SJCRH30 (cell line): ENCODE measurements around the gene HENMT1. TPM values are rescaled to one million over a fixed set of nuclear protein-coding genes. Genes with fewer than 3 reads are reported as not detected.
"Not testable (repeated sequence)": the region's sequence is repeated elsewhere in the genome, so short reads cannot be mapped to it uniquely, and the experiment has no call there.

Source experiments
- DNase-seq, 2 experiments: peaks; one replicate each; pipeline ENCODE4 v3.0.0-alpha.2; 2015 to 2020
- H3K27ac ChIP-seq: fragments of 250-450 bp; sonication (Bioruptor Pico); 2 replicates; pipeline ENCODE4 v1.5.1; 2020; ENCODE audit warnings: mild to moderate bottlenecking, moderate library complexity
- H3K27me3 ChIP-seq: fragments of 250-450 bp; sonication (Bioruptor Pico); 2 replicates; pipeline ENCODE4 v1.5.1; 2020; ENCODE audit warnings: mild to moderate bottlenecking, moderate library complexity
- H3K36me3 ChIP-seq: fragments of 250-450 bp; sonication (Bioruptor Pico); 2 replicates; pipeline ENCODE4 v1.5.1; 2020; ENCODE audit warnings: mild to moderate bottlenecking, moderate library complexity
- H3K4me1 ChIP-seq: fragments of 250-450 bp; sonication (Bioruptor Pico); 2 replicates; pipeline ENCODE4 v1.5.1; 2020; ENCODE audit warnings: mild to moderate bottlenecking, moderate library complexity
- H3K4me3 ChIP-seq: fragments of 250-450 bp; sonication (Bioruptor Pico); 2 replicates; pipeline ENCODE4 v1.5.1; 2020; ENCODE audit warnings: mild to moderate bottlenecking, moderate library complexity
- H3K9me3 ChIP-seq: fragments of 250-450 bp; sonication (Bioruptor Pico); replicated peaks from 2 replicates; pipeline ENCODE4 v1.5.1; 2020; ENCODE audit warnings: mild to moderate bottlenecking, moderate library complexity
- total RNA-seq: library from RNA; depleted of rRNA; stranded (reverse); fragments of >200 nt; shearing (Covaris generic); gene quantifications from 2 replicates; pipeline ENCODE4 v1.2.3, GENCODE V29; 2014

HENMT1 gene
- total RNA-seq, 1 experiment from 2014 or later = not detected

GRCh38 chr1:108657356-108658080 is 3.4 kb downstream of the HENMT1 start:
- Histone ChIP-seq H3K4me1 (no peaks in the 10 kb centered on the region), H3K9me3 (no peaks in the 10 kb centered on the region), H3K27ac (no peak overlapping the region), H3K27me3 (no peaks in the 10 kb centered on the region), H3K36me3 (0 out of 2 replicates have a peak, but pooled peaks cover 2% of the 10 kb centered on the region), H3K4me3 (no peak overlapping the region)
- no peak for DNase-seq

DNA sequence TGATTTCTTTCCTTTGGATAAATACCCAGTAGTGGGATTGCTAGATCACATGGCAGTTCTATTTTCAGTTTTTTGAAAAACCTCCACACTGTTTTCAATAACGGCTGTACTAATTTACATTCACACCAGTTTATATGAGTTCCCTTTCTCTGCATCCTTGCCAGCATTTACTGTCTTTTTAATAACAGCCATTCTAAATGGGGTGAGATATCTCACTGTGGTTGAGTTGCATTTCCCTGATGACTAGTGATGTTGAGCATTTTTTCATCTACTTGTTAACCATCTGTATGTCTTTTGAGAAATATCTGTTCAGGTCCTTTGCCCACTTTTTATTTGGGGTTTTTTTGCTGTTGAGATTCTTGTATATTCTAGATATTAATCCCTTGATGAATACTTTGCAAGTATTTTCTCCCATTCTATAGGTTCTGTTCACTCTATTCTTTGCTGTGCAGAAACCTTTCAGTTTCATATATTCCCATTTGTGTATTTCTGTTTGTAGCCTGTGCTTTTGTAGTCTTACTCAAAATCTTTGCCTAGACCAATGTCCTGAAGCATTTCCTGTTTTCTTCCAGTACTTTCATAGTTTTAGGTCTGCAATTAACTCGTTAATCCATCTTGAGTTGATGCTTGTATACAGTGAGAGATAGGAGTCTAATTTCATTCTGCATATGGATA is 7.3 kb downstream of the HENMT1 start:
- Histone ChIP-seq H3K36me3 (0 out of 2 replicates have a peak, but pooled peaks cover 2% of the 10 kb centered on the region), H3K4me3 (no peak overlapping the region), H3K4me1 (no peaks in the 10 kb centered on the region), H3K27me3 (no peaks in the 10 kb centered on the region; the same call in 1 of the 2 replicates), H3K27ac (no peak overlapping the region), H3K9me3 (no peaks in the 10 kb centered on the region)
- no peak for DNase-seq

DNA sequence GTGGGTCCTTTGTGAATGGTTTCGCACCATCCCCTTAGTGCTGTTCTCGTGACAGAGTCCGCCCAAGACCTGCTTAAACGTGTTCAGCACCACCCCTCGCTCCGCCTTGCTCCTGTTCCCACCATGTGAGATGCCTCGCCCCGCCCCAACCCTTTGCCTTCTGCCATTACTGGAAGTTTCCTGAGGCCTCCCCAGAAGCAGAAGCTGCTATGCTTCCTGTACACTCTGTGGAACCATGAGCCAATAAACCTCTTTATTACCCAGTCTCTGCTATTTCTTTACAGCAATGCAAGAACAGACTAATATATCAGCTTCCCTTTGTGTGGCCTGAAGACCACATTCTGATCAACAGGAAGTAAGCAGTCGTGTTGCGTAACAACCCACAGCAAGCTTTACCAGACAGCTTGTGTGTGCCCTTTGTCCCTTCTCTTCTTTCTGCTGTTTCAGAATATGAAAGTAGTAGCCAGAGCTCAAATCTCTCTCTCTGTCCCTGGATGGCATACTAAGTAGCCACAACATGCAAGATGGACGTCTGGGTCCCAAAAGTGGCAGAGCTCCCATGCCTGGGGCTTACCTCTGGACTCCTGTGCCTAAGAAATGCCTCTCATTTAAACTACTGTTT is 14.1 kb downstream of the HENMT1 start:
- Histone ChIP-seq H3K4me1 (no peaks in the 10 kb centered on the region), H3K27me3 (no peaks in the 10 kb centered on the region; the same call in 1 of the 2 replicates), H3K4me3 (no peak overlapping the region), H3K9me3 (no peaks in the 10 kb centered on the region), H3K36me3 (no peaks in the 10 kb centered on the region), H3K27ac (no peak overlapping the region)
- DNase-seq = no peak

DNA sequence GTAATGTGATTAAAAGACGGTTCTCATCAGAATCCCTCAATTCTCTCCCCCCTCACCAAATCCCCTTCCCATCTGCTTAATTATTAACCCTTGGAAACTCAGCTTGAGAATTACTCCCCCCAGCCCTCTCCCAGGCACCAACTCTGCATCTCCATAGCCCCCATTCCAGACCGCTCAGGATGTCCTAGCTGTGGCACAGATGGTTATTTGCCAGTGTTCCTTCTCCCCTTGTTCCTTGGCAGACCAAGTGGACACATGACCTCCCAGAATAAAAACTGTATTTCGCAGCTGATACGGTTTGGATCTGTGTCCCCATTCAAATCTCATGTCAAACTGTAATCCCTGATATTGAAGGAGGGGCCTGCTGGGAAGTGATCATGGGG is 14.6 kb downstream of the HENMT1 start:
- Histone ChIP-seq H3K4me3 (no peak overlapping the region), H3K9me3 (no peaks in the 10 kb centered on the region), H3K4me1 (no peaks in the 10 kb centered on the region), H3K36me3 (no peaks in the 10 kb centered on the region), H3K27me3 (no peaks in the 10 kb centered on the region; the same call in 1 of the 2 replicates), H3K27ac (no peak overlapping the region)
- DNase-seq = no peak

- Histone ChIP-seq H3K27ac (no peak overlapping the region), H3K27me3 (no peaks in the 10 kb centered on the region; the same call in 1 of the 2 replicates), H3K9me3 (no peaks in the 10 kb centered on the region), H3K4me3 (no peak overlapping the region), H3K4me1 (no peaks in the 10 kb centered on the region), H3K36me3 (no peaks in the 10 kb centered on the region)
- no peak for DNase-seq
Observed at GRCh38 chr1:108645564-108646184, 15.2 kb downstream of the HENMT1 start.

GRCh38 chr1:108644984-108645383 is 15.9 kb downstream of the HENMT1 start:
- no peak overlapping the region for H3K4me3 ChIP-seq
- no peak overlapping the region for H3K27ac ChIP-seq
- no peaks in the 10 kb centered on the region for H3K4me1 ChIP-seq
- H3K36me3 ChIP-seq = no peaks in the 10 kb centered on the region
- H3K27me3 ChIP-seq = no peaks in the 10 kb centered on the region; the same call in 1 of the 2 replicates
- no peaks in the 10 kb centered on the region for H3K9me3 ChIP-seq
- no peak for DNase-seq

DNA sequence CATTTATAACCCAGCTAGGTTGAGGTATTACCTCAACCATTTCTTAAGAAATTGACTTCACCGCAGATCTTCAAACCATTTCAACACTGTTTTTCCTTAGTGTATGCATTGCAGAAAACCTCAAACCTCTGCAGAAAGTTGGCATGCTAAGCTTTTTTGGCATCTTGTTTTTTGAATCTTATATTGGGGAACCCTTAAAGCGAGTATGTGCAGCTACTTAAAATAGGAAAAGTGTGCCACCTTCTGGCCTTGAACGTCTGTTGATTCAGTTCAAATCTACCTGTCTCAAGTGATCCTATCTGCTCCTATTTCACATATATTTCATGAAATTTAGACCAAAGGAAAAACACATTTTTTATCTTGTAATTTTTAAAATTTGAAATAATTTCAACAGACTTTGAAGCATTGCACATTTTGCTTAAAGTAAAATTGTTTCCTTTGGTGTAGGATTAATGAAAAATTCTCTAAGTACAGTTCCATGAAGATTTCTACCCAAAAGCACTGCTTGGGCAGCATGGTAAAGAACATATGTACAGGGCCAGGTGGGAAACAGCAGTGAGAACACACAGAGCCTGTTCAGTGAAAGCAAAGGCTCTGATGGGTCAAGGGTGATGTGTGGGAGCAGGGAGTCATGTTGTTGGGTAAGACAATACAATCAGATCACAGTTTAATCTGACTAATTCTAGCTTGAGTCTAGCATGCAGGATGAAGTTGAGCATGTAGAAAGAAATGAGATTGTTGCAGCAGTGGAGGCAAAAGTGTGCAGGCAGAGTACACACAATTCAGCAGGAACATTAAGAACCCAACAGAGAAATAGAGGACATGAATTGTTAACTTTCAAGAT is 17.2 kb downstream of the HENMT1 start:
- H3K9me3 ChIP-seq = no peaks in the 10 kb centered on the region
- H3K36me3 ChIP-seq = no peaks in the 10 kb centered on the region
- H3K4me3 ChIP-seq = no peak overlapping the region
- no peaks in the 10 kb centered on the region for H3K4me1 ChIP-seq
- H3K27ac ChIP-seq = no peak overlapping the region
- peak; percentile 20 to 68 for DNase-seq
- H3K27me3 ChIP-seq = no peaks in the 10 kb centered on the region; the same call in 1 of the 2 replicates

- H3K36me3 ChIP-seq = not testable (repeated sequence)
Observed at GRCh38 chr1:108640863-108641262, 20.0 kb downstream of the HENMT1 start.

DNA sequence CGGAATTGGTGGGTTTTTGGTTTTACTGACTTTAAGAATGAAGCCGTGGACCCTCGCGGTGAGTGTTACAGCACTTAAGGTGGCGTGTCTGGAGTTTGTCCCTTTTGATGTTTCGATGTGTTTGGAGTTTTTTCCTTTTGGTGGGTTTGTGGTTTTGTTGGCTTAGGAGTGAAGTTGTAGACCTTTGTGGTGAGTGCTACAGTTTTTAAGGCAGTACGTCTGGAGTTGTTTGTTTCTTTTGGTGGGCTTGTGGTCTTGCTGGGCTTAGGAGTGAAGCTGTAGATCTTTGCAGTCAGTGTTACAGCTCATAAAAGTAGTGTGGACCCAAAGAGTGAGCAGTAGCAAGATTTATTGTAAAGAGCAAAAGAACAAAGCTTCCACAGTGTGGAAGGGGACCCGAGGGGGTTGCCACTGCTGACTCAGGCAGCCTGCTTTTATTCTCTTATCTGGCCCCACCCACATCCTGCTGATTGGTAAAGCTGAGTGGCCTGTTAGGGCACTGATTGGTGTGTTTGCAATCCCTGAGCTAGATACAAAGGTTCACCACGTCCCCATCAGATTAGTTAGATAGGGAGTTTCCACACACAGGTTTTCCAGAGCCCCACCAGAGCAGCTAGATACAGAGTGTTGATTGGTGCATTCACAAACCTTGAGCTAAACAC is 20.9 kb downstream of the HENMT1 start:
- H3K9me3 ChIP-seq = no peaks in the 10 kb centered on the region
- H3K36me3 ChIP-seq = no peaks in the 10 kb centered on the region
- no peak for DNase-seq
- no peak overlapping the region for H3K4me3 ChIP-seq
- no peaks in the 10 kb centered on the region for H3K27me3 ChIP-seq
- H3K4me1 ChIP-seq = no peaks in the 10 kb centered on the region
- no peak overlapping the region for H3K27ac ChIP-seq

More at GRCh38 chr1:108640863-108641262, 20.0 kb downstream of the HENMT1 start:
- H3K4me1 ChIP-seq, H3K9me3 ChIP-seq, H3K27ac ChIP-seq, DNase-seq, H3K4me3 ChIP-seq, H3K27me3 ChIP-seq: not testable (repeated sequence)

GRCh38 chr1:108636876-108637275 is 24.0 kb downstream of the HENMT1 start:
- Histone ChIP-seq H3K4me1 (no peaks in the 10 kb centered on the region), H3K4me3 (no peak overlapping the region), H3K27ac (no peak overlapping the region), H3K27me3 (no peaks in the 10 kb centered on the region), H3K36me3 (no peaks in the 10 kb centered on the region), H3K9me3 (no peaks in the 10 kb centered on the region)
- DNase-seq = no peak

- no peaks in the 10 kb centered on the region for H3K36me3 ChIP-seq
- no peak overlapping the region for H3K27ac ChIP-seq
- no peaks in the 10 kb centered on the region for H3K9me3 ChIP-seq
- H3K27me3 ChIP-seq = no peaks in the 10 kb centered on the region
- H3K4me1 ChIP-seq = no peaks in the 10 kb centered on the region
- DNase-seq = no peak
- H3K4me3 ChIP-seq = no peak overlapping the region
Observed at GRCh38 chr1:108634521-108634920, 26.4 kb downstream of the HENMT1 start.

DNA sequence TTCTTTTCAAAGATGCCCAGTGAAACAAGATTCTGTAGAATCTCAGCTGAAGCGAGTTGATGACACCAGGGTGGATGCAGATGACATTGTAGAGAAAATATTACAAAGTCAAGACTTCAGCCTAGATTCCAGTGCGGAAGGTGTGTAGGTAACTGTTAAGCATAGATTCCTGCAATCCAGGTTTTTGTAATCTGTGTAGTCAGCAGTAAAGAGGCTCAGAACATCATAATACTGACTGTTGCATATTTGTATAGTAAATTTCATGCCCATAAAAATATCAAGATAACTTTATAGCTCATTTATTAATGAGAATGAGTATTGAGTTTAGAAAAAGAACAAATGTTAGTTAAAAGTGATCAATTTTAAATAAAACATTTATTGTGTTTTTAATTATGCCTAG is 32.2 kb downstream of the HENMT1 start:
- H3K9me3 ChIP-seq = no peaks in the 10 kb centered on the region

GRCh38 chr1:108627951-108628350 is 32.9 kb downstream of the HENMT1 start:
- H3K4me1 ChIP-seq = no peaks in the 10 kb centered on the region
- H3K36me3 ChIP-seq = no peaks in the 10 kb centered on the region
- H3K27ac ChIP-seq = no peak overlapping the region
- H3K9me3 ChIP-seq = no peaks in the 10 kb centered on the region
- H3K27me3 ChIP-seq = no peaks in the 10 kb centered on the region
- DNase-seq = no peak
- no peak overlapping the region for H3K4me3 ChIP-seq

More for the DNA sequence above, 32.2 kb downstream of the HENMT1 start:
- DNase-seq = no peak
- Histone ChIP-seq H3K4me3 (no peak overlapping the region), H3K36me3 (no peaks in the 10 kb centered on the region), H3K27ac (no peak overlapping the region), H3K27me3 (no peaks in the 10 kb centered on the region), H3K4me1 (no peaks in the 10 kb centered on the region)

GRCh38 chr1:108627256-108627655 is 33.6 kb downstream of the HENMT1 start:
- Histone ChIP-seq H3K9me3 (no peaks in the 10 kb centered on the region), H3K27me3 (no peaks in the 10 kb centered on the region), H3K36me3 (no peaks in the 10 kb centered on the region), H3K4me3 (no peak overlapping the region), H3K27ac (no peak overlapping the region), H3K4me1 (no peaks in the 10 kb centered on the region)
- DNase-seq = no peak
